CD14-positive monocyte (primary cell): ENCODE measurements around the gene CEP250. TPM values are rescaled to one million over a fixed set of nuclear protein-coding genes. Genes with fewer than 3 reads are reported as not detected.
A peak's percentile ranks its signal among the peaks of the same experiment; 100 is the strongest.

Source experiments
- DNase-seq, 3 donors: peaks; one replicate each; pipeline ENCODE4 v3.0.0-alpha.2; 2011 to 2022
- H2AFZ ChIP-seq: 2 replicates; pipeline ENCODE4 v1.6.0; 2012; ENCODE audit warnings: mild to moderate bottlenecking, low read depth, low read length, inconsistent platforms; ENCODE audit not compliant: insufficient read depth, poor library complexity, severe bottlenecking
- H3K27ac ChIP-seq, 2 donors: 1 replicate in 1 of 2; 2 replicates in 1 of 2; pipeline ENCODE4 v1.5.1; 2012 to 2013; ENCODE audit warnings: low read length in 2 of 2, control low read depth in 1 of 2, inconsistent platforms in 1 of 2, low read depth in 1 of 2, mild to moderate bottlenecking in 1 of 2
- H3K27me3 ChIP-seq, 2 donors: one replicate each; pipeline versions ENCODE4 v1.6.0 to v1.6.1; 2011 to 2013; ENCODE audit warnings: low read length in 2 of 2; ENCODE audit not compliant: control insufficient read depth in 2 of 2, insufficient read depth in 2 of 2
- H3K36me3 ChIP-seq, 2 donors: replicated peaks in 1 of 2; 1 replicate in 1 of 2; 2 replicates in 1 of 2; pipeline versions ENCODE4 v1.5.1 to v1.6.1; 2012 to 2013; ENCODE audit warnings: low read length in 2 of 2, control low read depth in 1 of 2, inconsistent platforms in 1 of 2, mild to moderate bottlenecking in 1 of 2; ENCODE audit not compliant: insufficient read depth in 2 of 2, control insufficient read depth in 1 of 2
- H3K4me1 ChIP-seq, 2 donors: 1 replicate in 1 of 2; 2 replicates in 1 of 2; pipeline versions ENCODE4 v1.5.1 to v1.6.1; 2012 to 2013; ENCODE audit warnings: low read length in 2 of 2, control low read depth in 1 of 2, inconsistent platforms in 1 of 2, mild to moderate bottlenecking in 1 of 2, moderate library complexity in 1 of 2; ENCODE audit not compliant: insufficient read depth in 2 of 2, control insufficient read depth in 1 of 2
- H3K4me2 ChIP-seq: replicated peaks from 2 replicates; pipeline ENCODE3; 2012; ENCODE audit warnings: low read length, moderate library complexity, mild to moderate bottlenecking; ENCODE audit not compliant: poor library complexity, severe bottlenecking; ENCODE audit errors: extremely low read depth
- H3K4me3 ChIP-seq, 3 experiments: fragments of 200-600 bp in 1 of 3; sonication (generic) in 1 of 3; replicated peaks in 1 of 3; 1 replicate in 2 of 3; 2 replicates in 1 of 3; pipeline ENCODE4 v1.5.1; 2011 to 2013; ENCODE audit warnings: low read length in 3 of 3, mild to moderate bottlenecking in 3 of 3, control low read depth in 2 of 3, low read depth in 2 of 3, inconsistent platforms in 1 of 3, moderate library complexity in 1 of 3
- H3K79me2 ChIP-seq: 2 replicates; pipeline ENCODE4 v1.6.0; 2012; ENCODE audit warnings: mild to moderate bottlenecking, control low read depth, inconsistent platforms, low read length, moderate library complexity; ENCODE audit not compliant: insufficient read depth
- H3K9ac ChIP-seq: 2 replicates; pipeline ENCODE4 v1.6.0; 2017; ENCODE audit warnings: low read length, mild to moderate bottlenecking; ENCODE audit not compliant: insufficient read depth, poor library complexity, severe bottlenecking
- H3K9me3 ChIP-seq, 2 donors: replicated peaks in 1 of 2; 1 replicate in 1 of 2; 2 replicates in 1 of 2; pipeline versions ENCODE4 v1.5.1 to v1.6.1; 2012 to 2013; ENCODE audit warnings: low read length in 2 of 2, control low read depth in 1 of 2; ENCODE audit not compliant: control insufficient read depth in 1 of 2, insufficient read depth in 1 of 2
- H4K20me1 ChIP-seq: 2 replicates; pipeline ENCODE4 v1.6.0; 2012; ENCODE audit warnings: mild to moderate bottlenecking, low read length, control low read depth, moderate library complexity; ENCODE audit not compliant: insufficient read depth
- H3K27ac Mint-ChIP-seq, 7 donors: one replicate each; pipeline ENCODE4 v1.8.0; 2020; ENCODE audit warnings: mild to moderate bottlenecking in 7 of 7, mixed read lengths in 7 of 7, moderate library complexity in 6 of 7, inconsistent platforms in 2 of 7
- H3K27me3 Mint-ChIP-seq, 3 donors: one replicate each; pipeline ENCODE4 v1.8.0; 2021 to 2022; ENCODE audit warnings: low read depth in 3 of 3, mild to moderate bottlenecking in 3 of 3, mixed read lengths in 3 of 3, moderate library complexity in 3 of 3, inconsistent platforms in 1 of 3
- H3K36me3 Mint-ChIP-seq, 2 donors: one replicate each; pipeline ENCODE4 v1.8.0; 2020; ENCODE audit warnings: mixed read lengths in 2 of 2, inconsistent platforms in 1 of 2, mild to moderate bottlenecking in 1 of 2
- H3K4me1 Mint-ChIP-seq: one replicate; pipeline ENCODE4 v1.8.0; 2020; ENCODE audit warnings: mild to moderate bottlenecking, mixed read lengths
- H3K4me3 Mint-ChIP-seq, 2 donors: one replicate each; pipeline ENCODE4 v1.8.0; 2020; ENCODE audit warnings: mild to moderate bottlenecking in 2 of 2, mixed read lengths in 2 of 2, moderate library complexity in 1 of 2
- H3K9me3 Mint-ChIP-seq, 7 donors: one replicate each; pipeline ENCODE4 v1.8.0; 2020 to 2022; ENCODE audit warnings: mixed read lengths in 7 of 7, mild to moderate bottlenecking in 6 of 7, moderate library complexity in 6 of 7, inconsistent platforms in 2 of 7
- WGBS: methylation state at CpG from one replicate; pipeline ENCODE4 v1.1.5; 2013; ENCODE audit warnings: missing lambda C conversion rate; ENCODE audit not compliant: insufficient coverage; 5-methylcytosine and 5-hydroxymethylcytosine counted together
- intact Hi-C, 2 donors: fragments of 100-400 bp; cut with micrococcal nuclease; formaldehyde crosslinking; loops; one replicate each; pipeline versions ENCODE4 v1.15.0 to v1.15.1; 2023
- polyA plus RNA-seq, 3 donors: library from polyadenylated mRNA; depleted of rRNA in 1 of 3; unstranded in 2 of 3; stranded (reverse) in 1 of 3; fragments of 300-500 nt in 2 of 3; fragments of >200 nt in 1 of 3; fragmentation: Illumina TruSeq in 2 of 3; gene quantifications; 1 replicate in 2 of 3; 2 replicates in 1 of 3; pipeline ENCODE4 v1.2.3, GENCODE V29; 2012 to 2021
- TF ChIP-seq, protein P1 (sequence below): fragments of 200-600 bp; IDR thresholded peaks from one replicate; pipeline ENCODE4 v1.8.0; 2022; ENCODE audit warnings: antibody characterized with exemption, mild to moderate bottlenecking

CEP250 gene
- polyA plus RNA-seq, 3 donors: 0.81 to 5.9 (median 1.2) TPM

DNA sequence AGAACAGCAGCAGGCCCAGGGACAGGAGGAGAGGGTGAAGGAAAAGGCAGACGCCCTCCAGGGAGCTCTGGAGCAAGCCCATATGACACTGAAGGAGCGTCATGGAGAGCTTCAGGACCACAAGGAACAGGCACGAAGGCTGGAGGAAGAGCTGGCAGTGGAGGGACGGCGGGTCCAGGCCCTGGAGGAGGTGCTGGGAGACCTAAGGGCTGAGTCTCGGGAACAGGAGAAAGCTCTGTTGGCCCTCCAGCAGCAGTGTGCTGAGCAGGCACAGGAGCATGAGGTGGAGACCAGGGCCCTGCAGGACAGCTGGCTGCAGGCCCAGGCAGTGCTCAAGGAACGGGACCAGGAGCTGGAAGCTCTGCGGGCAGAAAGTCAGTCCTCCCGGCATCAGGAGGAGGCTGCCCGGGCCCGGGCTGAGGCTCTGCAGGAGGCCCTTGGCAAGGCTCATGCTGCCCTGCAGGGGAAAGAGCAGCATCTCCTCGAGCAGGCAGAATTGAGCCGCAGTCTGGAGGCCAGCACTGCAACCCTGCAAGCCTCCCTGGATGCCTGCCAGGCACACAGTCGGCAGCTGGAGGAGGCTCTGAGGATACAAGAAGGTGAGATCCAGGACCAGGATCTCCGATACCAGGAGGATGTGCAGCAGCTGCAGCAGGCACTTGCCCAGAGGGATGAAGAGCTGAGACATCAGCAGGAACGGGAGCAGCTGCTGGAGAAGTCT lies 48.6 kb downstream of the CEP250 start:
- no peaks in the 10 kb centered on the region for H3K79me2 ChIP-seq
- peaks cover 93 to 94% of the 10 kb centered on the region in 2 donors for H3K36me3 Mint-ChIP-seq
- DNase-seq: no peak
- no peak overlapping the region for H3K4me3 Mint-ChIP-seq
- peaks cover 86 to 100% of the 10 kb centered on the region in 2 donors for H3K36me3 ChIP-seq
- H3K4me3 ChIP-seq: no peak overlapping the region
- no peak overlapping the region for H3K4me2 ChIP-seq
- H3K9me3 ChIP-seq: no peaks in the 10 kb centered on the region
- no peaks in the 10 kb centered on the region for H3K27me3 Mint-ChIP-seq
- peak overlapping the region in 6 of 7 donors; percentile 42 to 64 (median 51) for H3K27ac Mint-ChIP-seq
- no peaks in the 10 kb centered on the region for H4K20me1 ChIP-seq
- H3K4me1 Mint-ChIP-seq: peaks cover 8% of the 10 kb centered on the region
- H3K27me3 ChIP-seq: no peaks in the 10 kb centered on the region
- no peaks in the 10 kb centered on the region for H3K4me1 ChIP-seq
- TF ChIP-seq, protein P1, sequence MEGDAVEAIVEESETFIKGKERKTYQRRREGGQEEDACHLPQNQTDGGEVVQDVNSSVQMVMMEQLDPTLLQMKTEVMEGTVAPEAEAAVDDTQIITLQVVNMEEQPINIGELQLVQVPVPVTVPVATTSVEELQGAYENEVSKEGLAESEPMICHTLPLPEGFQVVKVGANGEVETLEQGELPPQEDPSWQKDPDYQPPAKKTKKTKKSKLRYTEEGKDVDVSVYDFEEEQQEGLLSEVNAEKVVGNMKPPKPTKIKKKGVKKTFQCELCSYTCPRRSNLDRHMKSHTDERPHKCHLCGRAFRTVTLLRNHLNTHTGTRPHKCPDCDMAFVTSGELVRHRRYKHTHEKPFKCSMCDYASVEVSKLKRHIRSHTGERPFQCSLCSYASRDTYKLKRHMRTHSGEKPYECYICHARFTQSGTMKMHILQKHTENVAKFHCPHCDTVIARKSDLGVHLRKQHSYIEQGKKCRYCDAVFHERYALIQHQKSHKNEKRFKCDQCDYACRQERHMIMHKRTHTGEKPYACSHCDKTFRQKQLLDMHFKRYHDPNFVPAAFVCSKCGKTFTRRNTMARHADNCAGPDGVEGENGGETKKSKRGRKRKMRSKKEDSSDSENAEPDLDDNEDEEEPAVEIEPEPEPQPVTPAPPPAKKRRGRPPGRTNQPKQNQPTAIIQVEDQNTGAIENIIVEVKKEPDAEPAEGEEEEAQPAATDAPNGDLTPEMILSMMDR: no peak
- H3K9me3 Mint-ChIP-seq: peaks cover 0 to 2% (median 0%) of the 10 kb centered on the region in 7 donors
- intact Hi-C loops: no loop called here
- 99% methylated on average over 16 of the region's 16 CpGs for WGBS
- no peak overlapping the region for H3K27ac ChIP-seq
- H3K9ac ChIP-seq: no peak overlapping the region
- no peak overlapping the region for H2AFZ ChIP-seq

DNA sequence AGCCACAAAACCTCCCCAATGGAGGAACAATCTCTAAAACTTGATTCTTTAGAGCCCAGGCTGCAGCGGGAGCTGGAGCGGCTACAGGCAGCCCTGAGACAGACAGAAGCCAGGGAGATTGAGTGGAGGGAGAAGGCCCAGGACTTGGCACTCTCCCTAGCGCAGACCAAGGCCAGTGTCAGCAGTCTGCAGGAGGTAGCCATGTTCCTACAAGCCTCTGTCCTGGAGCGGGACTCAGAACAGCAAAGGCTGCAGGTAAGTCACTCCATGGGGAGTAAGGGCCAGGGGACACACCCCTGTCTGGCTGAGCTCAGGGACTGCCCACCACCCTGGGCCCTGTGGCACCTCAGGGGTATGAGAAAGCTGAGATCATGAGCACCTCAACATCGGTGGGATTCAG lies 49.4 kb downstream of the CEP250 start:
- Histone ChIP-seq H4K20me1 (no peaks in the 10 kb centered on the region), H3K36me3 (peaks cover 86 to 100% of the 10 kb centered on the region in 2 donors), H3K4me3 (no peak overlapping the region), H3K79me2 (no peaks in the 10 kb centered on the region), H2AFZ (no peak overlapping the region), H3K9ac (no peak overlapping the region), H3K27ac (no peak overlapping the region), H3K9me3 (no peaks in the 10 kb centered on the region), H3K27me3 (no peaks in the 10 kb centered on the region), H3K4me2 (no peak overlapping the region), H3K4me1 (no peaks in the 10 kb centered on the region)
- no peak overlapping the region for H3K4me3 Mint-ChIP-seq
- peaks cover 93 to 94% of the 10 kb centered on the region in 2 donors for H3K36me3 Mint-ChIP-seq
- H3K27me3 Mint-ChIP-seq: no peaks in the 10 kb centered on the region
- TF ChIP-seq, protein P1: no peak
- DNase-seq: no peak
- H3K4me1 Mint-ChIP-seq: peaks cover 8% of the 10 kb centered on the region
- intact Hi-C loops: no loop called here
- peaks cover 0 to 2% (median 0%) of the 10 kb centered on the region in 7 donors for H3K9me3 Mint-ChIP-seq
- 100% methylated on average over 4 of the region's 5 CpGs for WGBS
- peak overlapping the region in 1 of 7 donors; percentile 55 for H3K27ac Mint-ChIP-seq
